ENCODE results near the gene SNX27. TPM values are rescaled to one million over a fixed set of nuclear protein-coding genes. Genes with fewer than 3 reads are reported as not detected.
A peak's percentile ranks its signal among the peaks of the same experiment; 100 is the strongest.
"Not testable (repeated sequence)": the region's sequence is repeated elsewhere in the genome, so short reads cannot be mapped to it uniquely, and the experiment has no call there.

SNX27 gene
- total RNA-seq, 1 donor from 2014 or later = 27.9 TPM

DNA sequence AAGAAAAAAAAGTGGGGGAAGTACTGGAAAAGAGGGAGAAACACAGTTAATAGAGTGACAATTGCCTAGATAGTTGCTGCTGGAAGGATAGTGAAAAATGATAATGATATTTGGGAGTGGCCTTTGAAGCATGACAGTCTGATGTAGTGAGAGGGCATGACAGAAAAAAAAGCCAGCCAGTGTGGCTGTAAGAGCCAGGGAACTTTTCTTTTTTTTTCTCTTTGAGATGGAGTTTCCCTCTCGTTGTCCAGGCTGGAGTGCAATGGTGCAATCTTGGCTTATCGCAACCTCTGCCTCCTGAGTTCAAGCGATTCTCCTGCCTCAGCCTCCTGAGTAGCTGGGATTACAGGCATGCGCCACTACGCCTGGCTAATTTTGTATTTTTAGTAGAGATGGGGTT, 9.3 kb upstream of the SNX27 start:
- not testable (repeated sequence) for DNase-seq (ENCODE audit: low read depth)

DNA sequence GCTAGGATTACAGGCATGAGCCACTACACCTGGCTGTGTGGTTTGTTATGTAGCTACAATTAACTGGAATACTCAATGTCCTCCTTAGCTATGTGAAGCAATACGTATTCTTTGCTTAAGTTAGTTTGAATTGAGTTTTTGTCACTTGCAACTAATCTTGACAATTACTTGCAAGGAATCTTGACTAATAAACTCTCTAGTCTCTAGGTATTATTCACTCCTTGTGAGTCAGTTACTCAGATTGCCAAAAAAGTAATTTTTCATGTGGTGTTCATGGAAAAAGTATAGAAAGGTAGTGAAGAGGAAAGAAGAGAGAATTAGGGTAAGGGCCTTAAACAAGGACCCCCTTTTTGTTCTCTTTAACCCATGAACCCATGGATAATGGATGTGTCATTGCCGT, 7.6 kb upstream of the SNX27 start:
- no peak for DNase-seq (ENCODE audit: low read depth)

- no peak for DNase-seq (ENCODE audit: low read depth)
These were observed 5.5 kb upstream of the SNX27 start for GRCh38 chr1:151606384-151606783.

DNA sequence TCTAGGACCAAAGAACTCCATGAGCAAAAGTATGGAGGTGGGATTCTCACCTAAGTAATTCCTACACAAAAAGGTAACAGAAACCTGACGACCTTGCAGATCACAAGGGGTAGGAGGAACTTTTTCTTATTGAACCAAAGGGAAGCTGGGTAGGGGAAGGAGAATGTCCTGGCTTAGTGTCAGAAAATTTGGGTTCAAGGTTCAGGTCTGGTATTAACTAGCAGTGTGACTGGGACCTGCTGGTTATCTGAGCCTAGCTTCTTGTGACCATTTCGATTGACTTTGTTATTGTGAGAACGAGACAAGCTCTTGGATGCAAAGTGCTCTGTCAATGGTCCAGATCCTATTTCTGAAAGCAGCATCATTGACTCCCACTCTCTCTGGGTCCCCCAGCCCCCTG, 5.0 kb upstream of the SNX27 start:
- no peak for DNase-seq (ENCODE audit: low read depth)

GRCh38 chr1:151610142-151610541, 1.7 kb upstream of the SNX27 start:
- DNase-seq (ENCODE audit: low read depth) = no peak

- no peak for DNase-seq (ENCODE audit: low read depth)
These were observed 511 bp upstream of the SNX27 start for GRCh38 chr1:151611288-151611790.

DNA sequence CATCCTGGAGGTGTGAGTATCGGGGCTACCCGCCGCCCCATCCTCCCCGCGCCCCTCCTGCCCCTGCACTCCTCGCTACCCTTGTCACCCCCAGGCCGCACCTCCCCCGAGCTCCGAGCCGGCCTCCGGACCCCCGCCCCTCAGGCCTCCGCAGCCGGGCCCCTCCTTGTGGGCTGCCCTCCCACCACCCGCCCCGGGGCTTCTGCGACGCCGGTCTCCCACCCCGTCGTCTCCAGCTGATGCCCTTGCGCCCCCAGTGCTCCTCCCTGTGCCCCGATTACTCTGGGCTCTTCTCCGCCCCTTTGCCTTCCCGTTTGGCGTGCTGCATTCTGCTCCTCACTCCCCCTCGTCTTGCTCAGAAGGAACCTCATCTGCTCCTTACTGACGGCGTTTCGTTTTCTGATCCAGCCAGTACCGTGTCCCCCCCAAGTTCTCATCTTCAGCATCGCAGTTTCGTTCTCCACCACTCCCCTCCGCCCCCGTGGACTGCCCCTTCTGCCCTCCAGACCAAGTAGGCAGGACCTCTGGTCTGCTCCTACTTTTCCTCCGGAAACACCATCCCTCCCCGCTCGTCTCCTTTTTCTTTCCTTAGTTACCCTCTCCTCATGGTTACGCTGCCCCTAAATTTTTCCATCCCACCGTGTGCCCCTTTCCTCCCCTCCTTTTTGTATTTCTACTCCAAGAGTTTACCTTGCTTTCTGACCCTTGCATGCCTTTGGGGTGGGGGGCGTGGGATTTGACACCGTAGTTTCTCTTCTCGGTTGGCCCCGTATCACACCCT, 841 bp downstream of the SNX27 start:
- peak; percentile 34 for DNase-seq (ENCODE audit: low read depth)

- no peak for DNase-seq (ENCODE audit: low read depth)
These were observed 1.5 kb downstream of the SNX27 start for GRCh38 chr1:151613282-151613780.

GRCh38 chr1:151615711-151616504, 4.1 kb downstream of the SNX27 start:
- DNase-seq (ENCODE audit: low read depth) = no peak

DNA sequence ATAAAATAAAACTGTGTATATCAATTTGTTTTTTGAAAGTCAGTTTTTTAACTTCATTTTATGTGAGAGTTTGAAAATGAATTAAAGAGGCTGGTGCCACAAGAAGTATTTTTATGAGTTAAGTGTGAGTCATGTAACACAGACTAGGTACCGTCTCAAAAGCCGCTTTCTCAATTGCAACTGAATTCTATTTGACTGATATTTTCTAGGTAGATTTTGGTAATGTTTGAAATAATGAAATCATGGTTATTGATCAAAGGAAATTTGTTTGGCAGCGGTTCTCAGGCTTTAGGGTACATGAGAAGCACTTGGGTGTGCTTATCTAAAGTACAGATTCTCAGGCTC, 4.6 kb downstream of the SNX27 start:
- no peak for DNase-seq (ENCODE audit: low read depth)

- DNase-seq (ENCODE audit: low read depth) = no peak
These were observed 6.2 kb downstream of the SNX27 start for GRCh38 chr1:151618003-151618402.

GRCh38 chr1:151618470-151618869, 6.6 kb downstream of the SNX27 start:
- no peak for DNase-seq (ENCODE audit: low read depth)

DNA sequence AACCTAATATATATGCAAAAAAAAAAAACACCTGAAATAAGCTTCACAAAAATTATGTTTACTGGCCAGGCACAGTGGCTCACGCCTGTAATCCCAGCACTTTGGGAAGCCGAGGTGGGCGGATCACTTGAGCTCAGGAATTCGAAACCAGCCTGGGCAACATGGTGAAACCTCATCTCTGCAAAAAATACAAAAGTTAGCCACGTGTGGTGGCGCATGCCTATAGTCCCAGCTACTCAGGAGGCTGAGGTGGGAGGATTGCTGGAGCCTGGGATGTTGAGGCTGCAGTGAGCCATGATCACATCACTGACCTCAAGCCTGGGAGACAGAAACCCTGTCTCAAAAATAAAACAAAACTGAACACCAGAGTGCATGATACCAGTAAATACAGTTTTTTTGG, 7.1 kb downstream of the SNX27 start:
- DNase-seq (ENCODE audit: low read depth) = not testable (repeated sequence)

DNA sequence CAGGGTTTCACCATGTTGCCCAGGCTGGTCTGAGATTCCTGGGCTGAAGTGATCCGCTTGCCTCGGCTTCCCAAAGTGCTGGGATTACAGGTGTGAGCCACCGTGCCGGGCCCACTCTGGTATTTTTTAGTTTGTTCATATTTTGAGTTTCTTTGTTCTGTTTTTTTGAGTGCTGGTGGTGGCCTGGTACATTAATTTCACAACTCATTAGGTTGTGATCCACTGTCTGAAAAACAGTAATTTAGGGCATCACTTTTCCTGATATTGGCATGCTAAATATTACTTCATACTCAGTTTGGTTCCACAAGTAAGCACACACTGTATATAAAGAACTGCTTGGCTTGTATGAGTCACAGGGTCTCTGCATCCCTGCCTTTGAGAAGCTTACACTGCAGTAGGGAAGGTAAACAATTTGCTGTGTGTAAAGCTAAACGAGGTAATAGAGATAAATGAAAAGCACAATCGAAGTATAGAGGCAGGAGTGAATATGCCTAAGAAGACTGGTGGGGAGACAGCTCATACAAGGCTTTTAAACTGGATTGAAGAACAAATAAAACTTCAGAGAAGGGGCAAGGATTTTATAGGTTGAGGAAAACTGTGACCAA, 7.7 kb downstream of the SNX27 start:
- DNase-seq (ENCODE audit: low read depth) = no peak

DNA sequence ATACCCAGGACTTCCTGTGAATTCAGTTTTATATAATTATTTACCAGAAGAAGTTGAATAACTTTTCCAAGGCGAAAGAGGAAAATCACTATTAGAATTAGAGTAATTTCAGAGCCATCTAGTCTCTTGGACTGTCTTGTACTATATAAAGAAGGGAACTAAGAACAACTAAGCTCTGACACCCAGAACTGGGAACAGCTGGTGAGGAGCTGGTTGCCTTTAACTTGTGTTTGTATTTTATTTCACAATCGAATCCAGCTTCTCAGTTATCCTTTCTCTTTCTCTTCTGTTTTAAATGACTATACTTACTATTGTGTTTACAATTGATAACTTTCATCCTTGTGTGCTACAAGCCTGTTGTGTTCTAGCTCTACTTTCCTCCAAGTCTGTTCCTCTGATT, 8.4 kb downstream of the SNX27 start:
- DNase-seq (ENCODE audit: low read depth) = peak; percentile 69

- peak; percentile 68 for DNase-seq (ENCODE audit: low read depth)
These were observed 9.5 kb downstream of the SNX27 start for GRCh38 chr1:151621351-151621750.

- DNase-seq (ENCODE audit: low read depth) = no peak
These were observed 12.9 kb downstream of the SNX27 start for GRCh38 chr1:151624783-151625182.

GRCh38 chr1:151626740-151627334, 15.0 kb downstream of the SNX27 start:
- no peak for DNase-seq (ENCODE audit: low read depth)

- DNase-seq (ENCODE audit: low read depth) = no peak
These were observed 17.4 kb downstream of the SNX27 start for GRCh38 chr1:151629278-151629677.

DNA sequence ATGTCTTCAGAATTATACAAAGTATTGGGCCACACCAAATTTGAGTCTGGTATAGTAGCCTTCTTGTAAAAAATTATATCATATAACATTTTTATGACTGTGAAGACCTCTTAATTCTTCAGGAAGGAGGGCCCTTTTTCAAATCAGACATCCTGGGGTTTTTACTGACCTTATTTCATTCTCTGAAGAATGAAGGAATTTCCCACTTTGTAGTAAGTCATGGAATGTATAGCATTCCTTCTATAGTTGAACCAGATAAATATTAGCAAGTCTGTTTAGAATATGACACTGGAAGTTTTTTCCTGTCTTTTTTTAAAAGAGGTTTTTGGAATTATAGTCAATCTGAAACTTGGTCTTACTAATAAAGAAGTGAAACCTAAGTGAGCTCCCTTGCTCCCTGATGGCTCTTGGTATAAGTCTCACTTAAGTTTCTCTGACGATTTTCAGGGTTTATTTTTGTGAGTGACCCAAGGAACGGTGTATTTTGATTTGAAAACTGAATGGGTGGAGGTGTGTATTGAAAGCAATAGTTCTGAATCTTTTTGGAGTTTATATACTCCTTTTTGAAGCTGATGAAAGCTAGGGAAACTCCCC, 23.7 kb downstream of the SNX27 start:
- no peak for DNase-seq (ENCODE audit: low read depth)
